RCC 7860 (cell line): ENCODE data around the gene ALG1L2.
"Not testable (repeated sequence)": the region's sequence is repeated elsewhere in the genome, so short reads cannot be mapped to it uniquely, and the experiment has no call there.

Source experiments
- DNase-seq: peaks from one replicate; pipeline ENCODE4 v3.0.0-alpha.2; 2015; ENCODE audit warnings: low spot score
- FAIRE-seq: peaks from 2 replicates; lab custom pipeline; 2012; peaks lifted over from hg19 to GRCh38; lab: Jason Lieb, UNC

ALG1L2 gene

GRCh38 chr3:130120291-130120690 lies 38.7 kb downstream of the ALG1L2 start:
- DNase-seq, FAIRE-seq: not testable (repeated sequence)

GRCh38 chr3:130122891-130123775 lies 41.5 kb downstream of the ALG1L2 start:
- DNase-seq, FAIRE-seq: not testable (repeated sequence)

GRCh38 chr3:130125406-130125805 lies 43.8 kb downstream of the ALG1L2 start:
- FAIRE-seq, DNase-seq: not testable (repeated sequence)

GRCh38 chr3:130136337-130136736 lies 54.7 kb downstream of the ALG1L2 start:
- not testable (repeated sequence) for DNase-seq, FAIRE-seq

- FAIRE-seq, DNase-seq: not testable (repeated sequence)
Observed at GRCh38 chr3:130137685-130138084, 56.1 kb downstream of the ALG1L2 start.

- FAIRE-seq = not testable (repeated sequence)
Observed at GRCh38 chr3:130138992-130139391, 57.4 kb downstream of the ALG1L2 start.

GRCh38 chr3:130140756-130141155 lies 59.1 kb downstream of the ALG1L2 start:
- not testable (repeated sequence) for DNase-seq, FAIRE-seq

More at GRCh38 chr3:130138992-130139391, 57.4 kb downstream of the ALG1L2 start:
- not testable (repeated sequence) for DNase-seq

GRCh38 chr3:130143648-130144327 lies 62.2 kb downstream of the ALG1L2 start:
- not testable (repeated sequence) for FAIRE-seq, DNase-seq

- FAIRE-seq = not testable (repeated sequence)
Observed at GRCh38 chr3:130144328-130144650, 62.7 kb downstream of the ALG1L2 start.

GRCh38 chr3:130145456-130145855 lies 63.8 kb downstream of the ALG1L2 start:
- FAIRE-seq, DNase-seq: not testable (repeated sequence)

More at GRCh38 chr3:130144328-130144650, 62.7 kb downstream of the ALG1L2 start:
- not testable (repeated sequence) for DNase-seq

- DNase-seq, FAIRE-seq: not testable (repeated sequence)
Observed at GRCh38 chr3:130146465-130146864, 64.8 kb downstream of the ALG1L2 start.
